H9 (cell line): ENCODE measurements around the gene HMCN1. TPM values are rescaled to one million over a fixed set of nuclear protein-coding genes. Genes with fewer than 3 reads are reported as not detected.

Experiments
- DNase-seq: peaks from one replicate; pipeline ENCODE4 v3.0.0-alpha.2; 2017
- H2AFZ ChIP-seq: one replicate; pipeline ENCODE4 v1.6.1; 2013; ENCODE audit warnings: mild to moderate bottlenecking, low read length, control low read depth, moderate library complexity
- H2AK5ac ChIP-seq: 2 replicates; pipeline ENCODE4 v1.6.1; 2013; ENCODE audit warnings: low read length, control low read depth, mixed read lengths; ENCODE audit not compliant: insufficient read length
- H2BK120ac ChIP-seq: one replicate; pipeline ENCODE4 v1.6.1; 2013; ENCODE audit warnings: low read depth, mild to moderate bottlenecking, low read length, control low read depth, inconsistent platforms; ENCODE audit not compliant: poor library complexity, severe bottlenecking
- H2BK12ac ChIP-seq: 2 replicates; pipeline ENCODE4 v1.6.1; 2013; ENCODE audit warnings: low read length, control low read depth, mixed read lengths, low read depth; ENCODE audit not compliant: insufficient read length
- H2BK15ac ChIP-seq: 2 replicates; pipeline ENCODE4 v1.6.1; 2013; ENCODE audit warnings: low read depth, low read length, control low read depth
- H2BK20ac ChIP-seq: one replicate; pipeline ENCODE4 v1.6.1; 2013; ENCODE audit warnings: low read depth, mild to moderate bottlenecking, low read length, control low read depth, inconsistent platforms; ENCODE audit not compliant: poor library complexity, severe bottlenecking
- H2BK5ac ChIP-seq: 2 replicates; pipeline ENCODE4 v1.6.1; 2013; ENCODE audit warnings: low read length, control low read depth, mixed read lengths; ENCODE audit not compliant: insufficient read length
- H3K14ac ChIP-seq: 2 replicates; pipeline ENCODE4 v1.6.1; 2013; ENCODE audit warnings: low read length, control low read depth; ENCODE audit not compliant: insufficient read depth
- H3K18ac ChIP-seq: 2 replicates; pipeline ENCODE4 v1.6.1; 2013; ENCODE audit warnings: low read depth, mild to moderate bottlenecking, mixed read lengths, low read length, control low read depth; ENCODE audit not compliant: insufficient read length
- H3K23ac ChIP-seq: 2 replicates; pipeline ENCODE4 v1.6.1; 2013; ENCODE audit warnings: low read length, control low read depth, mixed read lengths, low read depth; ENCODE audit not compliant: insufficient read length
- H3K23me2 ChIP-seq: 2 replicates; pipeline ENCODE4 v1.6.1; 2013; ENCODE audit warnings: low read depth, mild to moderate bottlenecking, mixed read lengths, low read length, control low read depth; ENCODE audit not compliant: insufficient read length, poor library complexity, severe bottlenecking
- H3K27ac ChIP-seq: 2 replicates; pipeline ENCODE4 v1.5.1; 2013; ENCODE audit warnings: low read length, control low read depth, mixed read lengths, low read depth; ENCODE audit not compliant: insufficient read length
- H3K27me3 ChIP-seq: 2 replicates; pipeline ENCODE4 v1.6.1; 2013; ENCODE audit warnings: low read length, control low read depth, inconsistent platforms; ENCODE audit not compliant: insufficient read depth
- H3K4ac ChIP-seq: 2 replicates; pipeline ENCODE4 v1.6.1; 2013; ENCODE audit warnings: low read depth, mild to moderate bottlenecking, control low read depth, inconsistent platforms, low read length, moderate library complexity
- H3K4me1 ChIP-seq: 2 replicates; pipeline ENCODE4 v1.6.1; 2013; ENCODE audit warnings: low read length, control low read depth, inconsistent platforms; ENCODE audit not compliant: insufficient read depth
- H3K4me2 ChIP-seq: 2 replicates; pipeline ENCODE4 v1.6.1; 2013; ENCODE audit warnings: low read length, control low read depth, mixed read lengths; ENCODE audit not compliant: insufficient read length, insufficient read depth
- H3K56ac ChIP-seq: 2 replicates; pipeline ENCODE4 v1.6.1; 2013; ENCODE audit warnings: low read depth, mild to moderate bottlenecking, mixed read lengths, low read length, control low read depth; ENCODE audit not compliant: insufficient read length
- H3K79me1 ChIP-seq: 2 replicates; pipeline ENCODE4 v1.6.1; 2013; ENCODE audit warnings: low read depth, mild to moderate bottlenecking, moderate library complexity, low read length, control low read depth, inconsistent platforms; ENCODE audit not compliant: insufficient read depth, poor library complexity, severe bottlenecking
- H3K79me2 ChIP-seq: 2 replicates; pipeline ENCODE4 v1.6.1; 2013; ENCODE audit warnings: low read length, control low read depth, inconsistent platforms; ENCODE audit not compliant: insufficient read depth
- H3K9ac ChIP-seq: 2 replicates; pipeline ENCODE4 v1.6.1; 2013; ENCODE audit warnings: low read length, control low read depth, mixed read lengths; ENCODE audit not compliant: insufficient read length; ENCODE audit errors: extremely low read depth
- H3K9me3 ChIP-seq: one replicate; pipeline ENCODE4 v1.6.1; 2013; ENCODE audit warnings: low read depth, low read length, inconsistent platforms; ENCODE audit not compliant: control insufficient read depth
- H3T11ph ChIP-seq: one replicate; pipeline ENCODE4 v1.6.1; 2013; ENCODE audit warnings: mild to moderate bottlenecking, low read length, control low read depth, inconsistent platforms
- H4K20me1 ChIP-seq: one replicate; pipeline ENCODE4 v1.6.1; 2013; ENCODE audit not compliant: control insufficient read depth, insufficient read length, insufficient read depth
- H4K5ac ChIP-seq: 2 replicates; pipeline ENCODE4 v1.6.1; 2013; ENCODE audit warnings: low read depth, mild to moderate bottlenecking, mixed read lengths, low read length, control low read depth; ENCODE audit not compliant: insufficient read length
- H4K8ac ChIP-seq: replicated peaks from 2 replicates; pipeline ENCODE4 v1.6.1; 2013; ENCODE audit warnings: low read length, control low read depth, mixed read lengths, low read depth; ENCODE audit not compliant: insufficient read length
- H4K91ac ChIP-seq: 2 replicates; pipeline ENCODE4 v1.6.1; 2013; ENCODE audit warnings: low read depth, mild to moderate bottlenecking, moderate library complexity, mixed read lengths, low read length, control low read depth; ENCODE audit not compliant: insufficient read length
- H3K27ac Mint-ChIP-seq, 3 experiments: 2 replicates in 2 of 3; 3 replicates in 1 of 3; pipeline ENCODE4 v1.8.0; 2020 to 2021; ENCODE audit warnings: mixed read lengths in 3 of 3, mild to moderate bottlenecking in 1 of 3, moderate library complexity in 1 of 3
- H3K27me3 Mint-ChIP-seq: 2 replicates; pipeline ENCODE4 v1.8.0; 2021; ENCODE audit warnings: low read depth, mild to moderate bottlenecking, moderate library complexity, mixed read lengths
- H3K36me3 Mint-ChIP-seq, 3 experiments: 2 replicates in 2 of 3; 3 replicates in 1 of 3; pipeline ENCODE4 v1.8.0; 2020 to 2021; ENCODE audit warnings: low read depth in 3 of 3, mixed read lengths in 3 of 3; ENCODE audit not compliant: insufficient read depth in 1 of 3
- H3K4me1 Mint-ChIP-seq, 2 experiments: 2 replicates each; pipeline ENCODE4 v1.8.0; 2020; ENCODE audit warnings: mixed read lengths in 2 of 2
- H3K4me3 Mint-ChIP-seq, 2 experiments: 2 replicates in 1 of 2; 3 replicates in 1 of 2; pipeline ENCODE4 v1.8.0; 2020 to 2021; ENCODE audit warnings: mild to moderate bottlenecking in 2 of 2, mixed read lengths in 2 of 2, moderate library complexity in 1 of 2
- H3K9me3 Mint-ChIP-seq, 2 experiments: 2 replicates in 1 of 2; 3 replicates in 1 of 2; pipeline ENCODE4 v1.8.0; 2020; ENCODE audit warnings: mild to moderate bottlenecking in 2 of 2, mixed read lengths in 2 of 2, moderate library complexity in 1 of 2
- WGBS: extraction: QIAGEN DNeasy Blood & Tissue Kit; methylation state at CpG from one replicate; pipeline ENCODE4 v1.1.7; 2013; ENCODE audit warnings: missing lambda C conversion rate, low lambda C conversion rate, mixed read lengths; ENCODE audit not compliant: insufficient read length; ENCODE audit errors: extremely low coverage; 5-methylcytosine and 5-hydroxymethylcytosine counted together
- total RNA-seq: library from RNA; stranded (reverse); gene quantifications from 2 replicates; pipeline ENCODE4 v1.2.1, GENCODE V29; 2021
- TF ChIP-seq, protein P1 (sequence below): fragments of 200-600 bp; sonication (generic); conservative IDR thresholded peaks from 3 replicates; pipeline ENCODE4 v1.8.0; 2021; ENCODE audit warnings: antibody characterized with exemption, mild to moderate bottlenecking

HMCN1 gene
- total RNA-seq, 1 experiment from 2014 or later, result 3.3 TPM

DNA sequence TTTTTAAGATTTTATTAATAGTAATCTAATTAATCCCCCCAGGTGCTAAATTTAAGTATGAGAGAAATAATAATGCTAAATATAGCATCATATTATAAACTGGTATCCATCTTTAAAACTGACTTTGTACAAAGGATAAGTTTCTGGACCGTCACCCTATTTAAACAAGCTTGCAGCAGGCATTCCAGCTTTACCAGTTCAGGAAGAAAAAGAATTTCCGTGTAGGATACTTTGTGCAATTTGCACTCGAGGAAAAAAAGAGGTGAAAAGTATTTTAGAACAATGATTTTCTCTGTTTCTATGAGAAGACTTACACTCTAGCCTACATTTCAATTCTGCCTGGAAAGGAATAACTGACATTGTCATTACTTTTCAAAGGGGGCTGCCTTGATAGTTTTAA is 27.6 kb downstream of the HMCN1 start:
- H4K20me1 ChIP-seq, result no peaks in the 10 kb centered on the region
- H3T11ph ChIP-seq, result no peak overlapping the region
- no peak overlapping the region for H3K4me2 ChIP-seq
- no peaks in the 10 kb centered on the region for H3K4me1 ChIP-seq
- H4K8ac ChIP-seq, result no peak overlapping the region
- H2BK5ac ChIP-seq, result no peak overlapping the region
- H3K14ac ChIP-seq, result no peak overlapping the region
- no peak overlapping the region for H3K4ac ChIP-seq
- no peak for DNase-seq
- H2AK5ac ChIP-seq, result no peak overlapping the region
- no peaks in the 10 kb centered on the region for H3K27me3 Mint-ChIP-seq
- H3K9me3 ChIP-seq, result no peaks in the 10 kb centered on the region
- H3K79me2 ChIP-seq, result no peaks in the 10 kb centered on the region
- no CpG with 5 or more reads among the region's 3 CpGs for WGBS
- no peak overlapping the region for H4K5ac ChIP-seq
- no peak overlapping the region for H3K4me3 Mint-ChIP-seq
- no peaks in the 10 kb centered on the region for H3K23me2 ChIP-seq
- H3K18ac ChIP-seq, result no peak overlapping the region
- H3K27ac ChIP-seq, result no peak overlapping the region
- H2BK12ac ChIP-seq, result no peak overlapping the region
- H3K23ac ChIP-seq, result no peak overlapping the region
- no peaks in the 10 kb centered on the region for H3K36me3 Mint-ChIP-seq
- H2AFZ ChIP-seq, result no peak overlapping the region
- H3K4me1 Mint-ChIP-seq, result no peaks in the 10 kb centered on the region
- H4K91ac ChIP-seq, result no peak overlapping the region
- no peak overlapping the region for H3K27ac Mint-ChIP-seq
- H2BK120ac ChIP-seq, result no peak overlapping the region
- no peaks in the 10 kb centered on the region for H3K27me3 ChIP-seq
- no peak overlapping the region for H2BK20ac ChIP-seq
- TF ChIP-seq, protein P1, sequence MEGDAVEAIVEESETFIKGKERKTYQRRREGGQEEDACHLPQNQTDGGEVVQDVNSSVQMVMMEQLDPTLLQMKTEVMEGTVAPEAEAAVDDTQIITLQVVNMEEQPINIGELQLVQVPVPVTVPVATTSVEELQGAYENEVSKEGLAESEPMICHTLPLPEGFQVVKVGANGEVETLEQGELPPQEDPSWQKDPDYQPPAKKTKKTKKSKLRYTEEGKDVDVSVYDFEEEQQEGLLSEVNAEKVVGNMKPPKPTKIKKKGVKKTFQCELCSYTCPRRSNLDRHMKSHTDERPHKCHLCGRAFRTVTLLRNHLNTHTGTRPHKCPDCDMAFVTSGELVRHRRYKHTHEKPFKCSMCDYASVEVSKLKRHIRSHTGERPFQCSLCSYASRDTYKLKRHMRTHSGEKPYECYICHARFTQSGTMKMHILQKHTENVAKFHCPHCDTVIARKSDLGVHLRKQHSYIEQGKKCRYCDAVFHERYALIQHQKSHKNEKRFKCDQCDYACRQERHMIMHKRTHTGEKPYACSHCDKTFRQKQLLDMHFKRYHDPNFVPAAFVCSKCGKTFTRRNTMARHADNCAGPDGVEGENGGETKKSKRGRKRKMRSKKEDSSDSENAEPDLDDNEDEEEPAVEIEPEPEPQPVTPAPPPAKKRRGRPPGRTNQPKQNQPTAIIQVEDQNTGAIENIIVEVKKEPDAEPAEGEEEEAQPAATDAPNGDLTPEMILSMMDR, result no peak
- H3K56ac ChIP-seq, result no peak overlapping the region
- no peak overlapping the region for H2BK15ac ChIP-seq
- H3K79me1 ChIP-seq, result no peaks in the 10 kb centered on the region
- H3K9ac ChIP-seq, result no peak overlapping the region
- H3K9me3 Mint-ChIP-seq, result no peaks in the 10 kb centered on the region
